Stimulated activated CD4-positive, alpha-beta T cell treated with anti-CD3 and anti-CD28 coated beads, Interleukin-12 subunit alpha, Interleukin-12 subunit beta, amount 100 ng/mL, for 24 hours (primary cell): ENCODE measurements around the gene MRPL24.

Source experiments
- DNase-seq, 2 experiments: peaks; one replicate each; pipeline ENCODE4 v3.0.0-alpha.2; 2020; ENCODE audit warnings: low read depth in 2 of 2

Gene MRPL24

GRCh38 chr1:156709757-156710489, 31.0 kb downstream of the MRPL24 start:
- no peak for DNase-seq

- no peak for DNase-seq
Measured at GRCh38 chr1:156709031-156709430, 31.9 kb downstream of the MRPL24 start.

DNA sequence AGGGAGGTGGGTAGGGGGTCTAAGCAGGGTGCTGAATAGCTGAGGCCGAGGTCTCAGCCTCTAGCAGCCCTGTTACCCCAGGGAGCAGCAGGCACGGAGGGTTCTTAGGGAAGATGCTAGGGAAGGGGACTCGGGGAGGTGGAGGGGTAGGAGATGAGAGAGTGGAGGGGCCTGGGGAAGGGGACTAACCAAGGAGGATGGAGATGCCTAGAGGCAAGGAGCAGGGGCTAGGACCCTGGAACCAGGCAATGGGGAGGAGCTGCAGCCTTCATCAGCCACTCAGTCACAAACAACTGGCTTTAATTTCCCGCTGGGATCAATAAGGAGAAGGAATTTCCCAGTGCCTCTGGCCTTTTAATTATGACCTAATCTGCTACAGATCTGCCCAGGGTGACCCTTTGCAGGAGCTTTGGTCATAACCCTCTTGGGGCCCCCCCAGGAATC, 32.6 kb downstream of the MRPL24 start:
- no peak for DNase-seq

DNA sequence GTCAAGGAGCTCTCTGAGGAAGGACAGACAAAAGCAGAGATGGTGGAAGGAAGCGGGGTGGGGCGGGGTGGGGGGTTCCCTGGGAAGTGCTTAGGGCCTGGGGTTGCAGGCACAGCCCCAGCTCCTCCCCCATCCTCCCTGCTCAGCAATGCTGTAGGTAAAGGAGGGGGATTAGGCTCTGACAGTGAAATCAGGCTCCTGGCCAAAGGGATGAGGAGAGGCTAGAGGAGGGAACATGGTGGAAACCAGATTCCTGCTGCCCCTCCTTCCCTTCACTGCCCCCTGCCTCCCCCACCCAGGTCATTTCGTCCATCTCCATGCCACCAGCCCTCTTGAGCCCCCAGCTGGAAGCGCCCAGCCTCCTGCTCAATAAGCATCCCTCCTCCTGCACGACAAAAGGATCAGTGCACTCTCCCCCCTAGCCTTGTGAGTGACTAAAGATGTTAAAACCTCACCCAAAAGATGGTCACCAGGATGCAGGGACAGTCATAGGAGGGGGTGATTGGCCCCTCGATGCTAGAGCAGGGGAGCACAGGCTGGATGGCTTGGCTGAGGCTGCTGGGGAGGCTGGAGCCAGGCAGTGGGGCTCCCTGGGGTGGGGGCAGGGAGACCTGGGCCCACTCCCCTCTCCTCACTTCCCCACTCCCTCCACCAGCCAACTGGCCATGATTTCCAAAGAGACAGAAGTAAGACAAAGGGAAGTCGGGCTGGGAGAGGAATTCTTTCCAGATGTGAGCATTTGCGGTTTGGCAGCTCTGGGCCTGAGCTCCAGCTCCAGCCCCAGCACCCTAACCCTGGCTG, 33.3 kb downstream of the MRPL24 start:
- DNase-seq, result no peak

- no peak for DNase-seq
Measured at GRCh38 chr1:156706657-156707416, 34.1 kb downstream of the MRPL24 start.

GRCh38 chr1:156705918-156706656, 34.8 kb downstream of the MRPL24 start:
- peak; percentile 31 to 62 for DNase-seq

GRCh38 chr1:156705321-156705917, 35.5 kb downstream of the MRPL24 start, which contains the start of gene CRABP2:
Gene CRABP2, minus strand, starts transcription at chr1:156705583. Its CDS starts 137 bp downstream, at chr1:156705446.
- DNase-seq, result peak in 1 of 2 experiments; percentile 15

DNA sequence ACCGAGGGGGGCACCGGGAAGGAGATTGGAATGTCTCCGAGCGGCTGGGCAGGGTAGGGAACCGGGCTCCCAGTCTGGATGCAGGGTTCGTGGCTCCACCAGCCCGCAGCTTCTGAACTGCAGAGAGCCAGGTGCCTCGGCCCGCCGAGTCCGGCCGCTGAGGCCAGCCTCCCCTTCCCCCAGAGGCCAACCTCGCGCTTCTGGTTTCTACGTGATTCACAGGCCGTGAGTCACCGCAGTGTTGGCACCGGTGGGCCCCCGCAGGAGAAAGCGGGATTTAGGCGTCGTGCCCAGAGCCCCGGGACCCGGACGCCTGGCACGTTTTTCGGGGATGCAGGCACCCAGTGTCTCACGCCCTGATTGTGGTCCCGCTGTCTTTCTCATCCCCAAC, 36.0 kb downstream of the MRPL24 start:
- DNase-seq, result peak in 1 of 2 experiments; percentile 28

DNA sequence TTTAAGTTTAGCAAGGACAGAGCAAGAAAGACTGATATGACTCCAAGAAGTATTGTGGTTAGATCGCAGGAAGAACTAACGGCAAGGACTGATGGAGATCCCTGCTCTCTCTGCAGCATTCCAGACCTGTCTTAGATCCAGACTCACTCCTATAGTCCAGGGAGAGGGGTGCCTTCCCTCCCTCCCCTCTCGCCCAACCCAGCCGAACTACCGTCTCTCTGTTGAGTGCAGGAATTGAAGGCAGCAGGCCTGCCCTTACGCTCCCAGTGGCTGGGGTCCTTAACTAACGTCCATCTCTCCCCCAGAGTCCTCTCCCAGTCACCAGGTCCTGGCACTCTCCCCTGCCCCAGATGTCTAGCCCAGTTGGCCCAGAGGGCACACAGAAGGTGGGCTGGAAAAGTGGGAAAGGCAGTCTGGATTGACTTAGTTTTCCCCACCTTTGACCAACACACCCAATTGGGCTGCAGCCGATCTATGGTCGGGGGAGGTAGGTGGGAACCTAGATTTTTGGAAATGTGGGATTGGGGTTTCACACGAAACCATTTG, 36.6 kb downstream of the MRPL24 start:
- no peak for DNase-seq

DNA sequence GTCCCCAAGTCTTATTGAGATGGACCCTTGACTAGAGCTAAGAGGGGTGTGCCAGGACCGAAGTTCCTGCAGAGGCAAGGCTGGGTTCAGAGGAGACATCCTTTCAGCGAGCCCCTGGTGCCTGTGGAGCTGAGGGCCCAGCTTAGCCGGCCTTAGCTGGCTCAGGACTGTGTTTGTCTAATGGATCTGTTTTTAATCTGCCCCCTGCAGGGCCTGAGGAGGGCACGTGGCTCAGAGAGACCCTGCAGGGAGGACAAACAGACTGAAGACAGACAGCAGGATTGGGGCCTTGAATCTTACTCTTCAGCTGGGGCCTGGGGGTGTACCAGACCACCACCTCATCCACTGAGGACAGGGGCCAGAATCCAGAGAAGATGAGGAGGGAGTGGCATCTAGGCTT, 37.1 kb downstream of the MRPL24 start:
- DNase-seq, result no peak

- DNase-seq, result no peak
Measured at GRCh38 chr1:156703336-156703735, 37.6 kb downstream of the MRPL24 start.

DNA sequence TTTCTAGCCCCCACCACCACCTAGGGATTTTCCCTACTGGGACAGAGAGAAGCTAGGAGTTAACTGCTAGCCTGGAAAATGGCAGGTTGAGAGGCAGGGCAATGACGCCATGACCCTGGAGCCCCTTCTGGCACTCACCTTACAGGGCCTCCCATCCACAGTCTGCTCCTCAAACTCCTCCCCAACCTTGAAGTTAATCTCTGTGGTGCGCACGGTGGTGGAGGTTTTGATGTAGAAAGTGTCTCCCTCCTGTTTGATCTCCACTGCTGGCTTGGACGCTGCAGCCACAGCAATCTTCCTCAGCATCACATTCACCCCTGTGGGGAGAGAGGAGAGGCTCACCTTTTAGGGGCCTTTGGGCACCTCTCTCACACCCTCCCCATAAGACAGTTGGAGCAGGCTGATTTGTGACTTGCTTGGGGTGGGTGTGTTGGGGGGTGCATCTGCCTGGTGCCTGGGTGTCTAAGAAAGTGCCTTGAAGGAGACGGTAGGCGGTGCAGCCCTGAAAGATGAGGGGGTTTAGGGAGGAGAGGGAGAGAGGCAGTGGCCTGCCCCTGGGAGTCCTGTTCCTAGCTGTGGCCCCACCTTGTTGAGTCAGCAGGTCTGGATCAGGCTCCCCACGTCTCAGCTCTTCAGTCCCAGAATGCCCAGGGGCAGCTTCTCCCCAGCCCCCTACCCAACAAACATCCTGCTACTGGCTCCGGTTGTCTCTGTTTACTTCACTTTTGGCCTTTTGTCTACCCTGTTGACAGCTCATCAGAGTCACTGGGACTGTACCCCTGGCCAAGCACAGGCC, 40.0 kb downstream of the MRPL24 start:
- no peak for DNase-seq

GRCh38 chr1:156698995-156699394, 41.9 kb downstream of the MRPL24 start:
- DNase-seq, result no peak

- DNase-seq, result no peak
Measured at GRCh38 chr1:156697481-156697880, 43.4 kb downstream of the MRPL24 start.

DNA sequence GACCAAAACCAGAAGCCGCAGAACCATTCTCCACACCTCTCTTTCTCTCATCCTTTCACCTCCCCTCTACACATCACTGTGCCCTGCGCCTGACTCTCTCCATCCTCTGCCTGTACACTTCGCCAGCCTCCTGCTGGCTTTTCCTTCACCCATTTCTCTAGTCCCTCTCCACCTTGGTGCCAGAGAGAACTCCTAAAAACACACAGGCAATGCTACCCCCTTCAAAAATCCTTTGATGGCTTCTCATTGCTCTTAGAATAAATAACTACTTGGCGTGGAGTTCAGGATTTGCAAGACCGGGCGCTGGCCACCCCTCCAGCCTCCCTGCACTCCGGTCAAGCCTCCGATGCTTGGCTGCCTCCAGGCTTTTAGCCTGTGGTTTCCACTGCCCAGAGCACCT, 44.1 kb downstream of the MRPL24 start:
- DNase-seq, result no peak

DNA sequence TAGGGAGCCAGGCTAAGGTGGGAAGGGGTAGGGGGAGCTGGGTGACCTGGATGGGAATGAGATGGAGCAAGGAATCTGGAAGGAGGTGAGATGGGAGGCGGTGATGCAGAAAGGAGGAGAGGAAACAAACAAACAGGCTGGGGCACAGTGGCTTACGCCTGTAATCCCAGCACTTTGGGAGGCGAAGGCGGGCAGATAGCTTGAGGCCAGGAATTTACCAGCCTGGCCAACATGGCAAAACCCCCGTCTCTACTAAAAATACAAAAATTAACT, 46.3 kb downstream of the MRPL24 start:
- no peak for DNase-seq

DNA sequence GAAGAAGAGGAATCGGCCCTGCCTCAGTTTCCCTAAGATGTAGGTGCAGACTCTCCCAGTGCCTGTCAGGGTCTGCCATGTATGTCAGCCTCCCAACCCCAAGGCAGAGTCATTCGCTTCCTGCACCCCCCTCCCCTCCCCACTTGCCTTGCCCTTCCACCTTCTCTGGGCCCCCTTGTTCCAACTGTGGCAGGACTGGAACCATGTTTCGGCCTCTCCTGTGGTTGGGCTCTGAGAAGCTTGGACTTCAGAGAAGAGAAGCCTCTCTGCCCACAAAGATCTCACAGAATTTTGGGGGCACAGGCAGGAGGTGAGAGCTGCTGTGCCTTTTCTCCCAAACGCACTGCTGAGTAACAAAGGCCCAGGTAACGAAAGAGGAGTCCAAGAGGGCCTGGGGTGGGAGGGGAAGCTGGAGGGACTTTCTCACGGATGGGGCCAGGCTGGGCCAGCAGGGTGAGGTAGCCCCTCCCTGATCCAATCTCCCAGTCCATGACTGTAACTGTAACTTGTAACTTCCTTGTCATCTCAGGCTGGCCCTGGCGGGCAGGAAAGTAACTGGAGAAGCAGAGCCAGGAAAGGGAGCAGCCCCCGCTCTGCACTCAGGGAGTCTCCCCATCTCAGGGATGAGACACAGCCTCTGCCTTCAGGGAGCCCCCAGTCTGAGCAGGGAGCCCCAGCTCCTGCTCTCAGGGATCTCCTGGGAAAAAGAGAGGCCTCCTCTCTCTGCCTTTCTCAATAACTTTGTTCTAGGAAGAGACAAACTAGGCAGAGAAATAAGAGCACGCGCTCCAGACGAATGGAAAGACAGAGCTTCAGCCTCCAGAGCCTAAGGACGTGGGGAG, 46.8 kb downstream of the MRPL24 start:
- DNase-seq, result no peak

- no peak for DNase-seq
Measured at GRCh38 chr1:156692925-156693847, 47.7 kb downstream of the MRPL24 start.
